Smooth muscle cell (in vitro differentiated cells): ENCODE measurements around the gene COL4A2. TPM values are rescaled to one million over a fixed set of nuclear protein-coding genes. Genes with fewer than 3 reads are reported as not detected.

ENCODE experiments used
- DNase-seq: peaks from one replicate; lab custom pipeline; 2025; ENCODE audit not compliant: unreplicated experiment; lab: John Stamatoyannopoulos, UW
- H2AFZ ChIP-seq: fragments of 200-600 bp; sonication (generic); 2 replicates; pipeline ENCODE4 v1.6.0; 2016; ENCODE audit warnings: antibody characterized with exemption, low read depth, mild to moderate bottlenecking
- H3F3A ChIP-seq: fragments of 200-600 bp; sonication (generic); 2 replicates; pipeline ENCODE4 v1.6.0; 2017; ENCODE audit warnings: antibody characterized with exemption, low read depth
- H3K27ac ChIP-seq: fragments of 200-600 bp; sonication (generic); 2 replicates; pipeline ENCODE4 v1.5.1; 2016; ENCODE audit warnings: low read depth, mild to moderate bottlenecking
- H3K27me3 ChIP-seq: fragments of 200-600 bp; sonication (generic); 2 replicates; pipeline ENCODE4 v1.6.1; 2016; ENCODE audit warnings: low read depth, mild to moderate bottlenecking
- H3K36me3 ChIP-seq: fragments of 200-600 bp; sonication (generic); 2 replicates; pipeline ENCODE4 v1.5.1; 2016; ENCODE audit warnings: low read depth
- H3K4me1 ChIP-seq: fragments of 200-600 bp; sonication (generic); 2 replicates; pipeline ENCODE4 v1.5.1; 2016; ENCODE audit warnings: low read depth
- H3K4me2 ChIP-seq: fragments of 200-600 bp; sonication (generic); 2 replicates; pipeline ENCODE4 v1.6.0; 2016; ENCODE audit warnings: mild to moderate bottlenecking
- H3K4me3 ChIP-seq: fragments of 200-600 bp; sonication (generic); 2 replicates; pipeline ENCODE4 v1.5.1; 2016; ENCODE audit warnings: mild to moderate bottlenecking
- H3K79me2 ChIP-seq: fragments of 200-600 bp; sonication (generic); 2 replicates; pipeline ENCODE4 v1.6.0; 2016; ENCODE audit warnings: low read depth, mild to moderate bottlenecking
- H3K9ac ChIP-seq: fragments of 200-600 bp; sonication (generic); 2 replicates; pipeline ENCODE4 v1.6.0; 2016; ENCODE audit warnings: low read depth
- H3K9me3 ChIP-seq: fragments of 200-600 bp; sonication (generic); replicated peaks from 2 replicates; pipeline ENCODE4 v1.5.1; 2016; ENCODE audit warnings: low read depth
- H4K20me1 ChIP-seq: fragments of 200-600 bp; sonication (generic); 2 replicates; pipeline ENCODE4 v1.6.0; 2016; ENCODE audit warnings: low read depth
- CTCF ChIP-seq: fragments of 200-600 bp; sonication (generic); IDR thresholded peaks from 2 replicates; pipeline ENCODE4 v1.5.1; 2017; ENCODE audit warnings: borderline replicate concordance, mild to moderate bottlenecking, antibody characterized with exemption; ENCODE audit not compliant: insufficient read depth, poor library complexity, severe bottlenecking
- WGBS: methylation state at CpG from one replicate; pipeline ENCODE4 v1.1.7; 2016; ENCODE audit warnings: low lambda C conversion rate; 5-methylcytosine and 5-hydroxymethylcytosine counted together
- polyA plus RNA-seq: library from polyadenylated mRNA; unstranded; fragments of >200 nt; fragmentation: Nextera tagmentation; extraction: Ambion mirVana; gene quantifications from 2 replicates; pipeline ENCODE4 v1.2.1, GENCODE V29; 2016
- total RNA-seq: library from RNA; depleted of rRNA; stranded (reverse); fragments of >200 nt; gene quantifications from 2 replicates; pipeline ENCODE4 v1.2.3, GENCODE V29; 2014

Gene COL4A2
- total and polyA plus RNA-seq, 2 experiments from 2014 or later: 1,456 to 2,786 TPM

GRCh38 chr13:110501188-110501587, 194.1 kb downstream of the COL4A2 start:
- Histone ChIP-seq H3K4me2 (no peak overlapping the region), H3K4me1 (peaks cover 3% of the 10 kb centered on the region), H3K9me3 (no peaks in the 10 kb centered on the region), H2AFZ (no peak overlapping the region), H3K27me3 (no peaks in the 10 kb centered on the region), H3K79me2 (peaks cover 4% of the 10 kb centered on the region), H3K9ac (no peak overlapping the region), H3K4me3 (no peak overlapping the region), H3K36me3 (peaks cover 20% of the 10 kb centered on the region), H3F3A (peaks cover 60% of the 10 kb centered on the region), H3K27ac (peak overlapping the region; percentile 80), H4K20me1 (peaks cover 85% of the 10 kb centered on the region)
- no peak for TF ChIP-seq CTCF
- 97% methylated on average over 9 of the region's 9 CpGs for WGBS
- DNase-seq: no peak

GRCh38 chr13:110503037-110503901, 196.2 kb downstream of the COL4A2 start:
- no peak for DNase-seq
- TF ChIP-seq CTCF: no peak
- Histone ChIP-seq H3K36me3 (peaks cover 24% of the 10 kb centered on the region), H3K27ac (peak overlapping the region; percentile 79), H3K27me3 (no peaks in the 10 kb centered on the region), H3K4me2 (no peak overlapping the region), H3K79me2 (peaks cover 4% of the 10 kb centered on the region), H3K4me1 (peaks cover 3% of the 10 kb centered on the region), H3K9ac (no peak overlapping the region), H2AFZ (no peak overlapping the region), H3K9me3 (no peaks in the 10 kb centered on the region), H3F3A (peaks cover 67% of the 10 kb centered on the region), H4K20me1 (peaks cover 97% of the 10 kb centered on the region), H3K4me3 (no peak overlapping the region)
- 62% methylated on average over 20 of the region's 20 CpGs for WGBS

GRCh38 chr13:110503979-110504499, 197.0 kb downstream of the COL4A2 start:
- Histone ChIP-seq H4K20me1 (peaks cover 97% of the 10 kb centered on the region), H2AFZ (no peak overlapping the region), H3K9me3 (no peaks in the 10 kb centered on the region), H3K4me1 (peaks cover 3% of the 10 kb centered on the region), H3K36me3 (peaks cover 31% of the 10 kb centered on the region), H3K4me2 (no peak overlapping the region), H3K9ac (no peak overlapping the region), H3F3A (peaks cover 71% of the 10 kb centered on the region), H3K27ac (peak overlapping the region; percentile 79), H3K79me2 (peaks cover 4% of the 10 kb centered on the region), H3K27me3 (no peaks in the 10 kb centered on the region), H3K4me3 (no peak overlapping the region)
- no peak for DNase-seq
- no peak for TF ChIP-seq CTCF
- WGBS: 95% methylated on average over 18 of the region's 18 CpGs
